ENCODE data around the gene RNF14. TPM values are rescaled to one million over a fixed set of nuclear protein-coding genes. Genes with fewer than 3 reads are reported as not detected.

RNF14 gene
- total and polyA plus RNA-seq, 10 of the 15 experiments (the other 5 are each of a cell fraction or from before 2014, with no cell fraction given): 13.2 to 41.8 (median 28.3) TPM

GRCh38 chr5:141958113-141958512, 10.8 kb upstream of the RNF14 start, which contains the start of gene PCDH12:
PCDH12 (minus strand) TSS chr5:141958202; CDS start chr5:141957851, 351 bp downstream.
- RAD21 ChIA-PET (ENCODE audit: unreplicated experiment): interaction anchor here (1.3 kb wide), 1 partner anchor 266 kb away, joined by 5 read pairs; no protein-coding TSS in a partner anchor
- H3K27me3 ChIP-seq (replicated peaks in 1 of 2; ENCODE audit: control insufficient read depth in 2 of 2, insufficient read depth in 2 of 2, low read length in 1 of 2): no peaks in the 10 kb centered on the region
- WGBS (ENCODE audit: insufficient coverage, insufficient replicate concordance, low lambda C conversion rate, missing lambda C conversion rate): 4% methylated on average over 7 of the region's 7 CpGs
- H3K27ac ChIP-seq (ENCODE audit: control insufficient read depth, insufficient read depth): no peak within 1 kb of the TSS
- no peaks in the 10 kb centered on the region for H3K36me3 ChIP-seq (ENCODE audit: control insufficient read depth in 2 of 2, insufficient read depth in 2 of 2, low read length in 1 of 2)
- POLR2A ChIA-PET: interaction anchor here (2.5 kb wide), 1 partner anchor 12 kb away, joined by 8 read pairs; the partner anchor contains the start of gene RNF14
- H4K20me1 ChIP-seq (ENCODE audit: control insufficient read depth, insufficient read depth): no peaks in the 10 kb centered on the region
- no peak for DNase-seq (ENCODE audit: low read depth, low spot score)
- SMC1A ChIA-PET (ENCODE audit: uncharacterized antibody, unreplicated experiment): interaction anchor here (1.6 kb wide), 1 partner anchor 68 kb away, joined by 5 read pairs; no protein-coding TSS in a partner anchor
- H3K79me2 ChIP-seq (ENCODE audit: control insufficient read depth, insufficient read depth, low read length): no peaks in the 10 kb centered on the region
- no peaks in the 10 kb centered on the region for H3K9me3 ChIP-seq (replicated peaks; ENCODE audit: control insufficient read depth, insufficient read depth, low read length)
- in situ Hi-C loops (cut with MboI): loop anchor here (5.0 kb wide), 1 partner anchor 266 kb away; no protein-coding TSS in a partner anchor
- CTCF ChIA-PET: interaction anchor here (1.2 to 5.2 kb wide), 3 partner anchors 11 to 266 kb away, joined by 4 to 101 read pairs (median 6); partner anchors contain the start of gene RNF14
- FAIRE-seq: no peak
- ATAC-seq: no peak
- no peak within 1 kb of the TSS for H3K9ac ChIP-seq (ENCODE audit: control insufficient read depth, insufficient read depth, low read length)
- intact Hi-C loops (cut with micrococcal nuclease; ENCODE audit: unreplicated experiment): no loop called here
- no peak within 1 kb of the TSS for H2AFZ ChIP-seq (ENCODE audit: control insufficient read depth, low read depth, low read length)
- TF ChIP-seq TARDBP (IDR thresholded peaks at IDR 0.05; ENCODE audit: borderline replicate concordance): no peak
- TF ChIP-seq PRDM15 (CRISPR knock-in tag; IDR thresholded peaks at IDR 0.05): no peak
- TF ChIP-seq PKNOX1 (IDR thresholded peaks at IDR 0.05): no peak
- TF ChIP-seq CHD2 (IDR thresholded peaks at IDR 0.05; ENCODE audit: borderline replicate concordance, low read depth, low read length): no peak
- no peak for TF ChIP-seq ZNF384 (IDR thresholded peaks at IDR 0.05; ENCODE audit: borderline replicate concordance, low read depth, low read length)
- no peak for TF ChIP-seq POLR2AphosphoS2 (IDR thresholded peaks at IDR 0.05; ENCODE audit: low read depth, low read length)
- TF ChIP-seq TBL1XR1 (IDR thresholded peaks at IDR 0.05; ENCODE audit: low read depth, low read length): no peak
- no peak for TF ChIP-seq YY1 (IDR thresholded peaks at IDR 0.05; ENCODE audit: low read depth, low read length)
- TF ChIP-seq HDGF (IDR thresholded peaks at IDR 0.05): no peak
- TF ChIP-seq CEBPB (IDR thresholded peaks at IDR 0.05; ENCODE audit: borderline replicate concordance in 1 of 2, low read depth in 2 of 2, low read length in 2 of 2): no peak
- no peak for TF ChIP-seq IRF4 (IDR thresholded peaks at IDR 0.05; ENCODE audit: low read depth, low read length)
- TF ChIP-seq NFXL1 (IDR thresholded peaks at IDR 0.05; ENCODE audit: borderline replicate concordance): no peak
- no peak for TF ChIP-seq STAT3 (IDR thresholded peaks at IDR 0.05; ENCODE audit: low read depth, low read length)
- TF ChIP-seq ELK1 (IDR thresholded peaks at IDR 0.05; ENCODE audit: low read depth, low read length): no peak
- no peak within 1 kb of the TSS for H3K4me3 ChIP-seq
- BruUV-seq (replicated peaks): no TSS peak
- peaks cover 3% of the 10 kb centered on the region; the same call in 1 of the 2 replicates for H3K4me1 ChIP-seq (ENCODE audit: control insufficient read depth, insufficient read depth, low read length)
- no peak within 1 kb of the TSS for H3K4me2 ChIP-seq (ENCODE audit: control insufficient read depth, insufficient read depth)
